HFF-Myc (cell line): ENCODE results near the gene VTI1A.

ENCODE experiments used
- DNase-seq: peaks from one replicate; pipeline ENCODE4 v3.0.0-alpha.2; 2011; ENCODE audit warnings: low read depth; ENCODE audit errors: extremely low read depth
- H3K4me3 ChIP-seq: replicated peaks from 2 replicates; pipeline ENCODE4 v1.5.1; 2011; ENCODE audit warnings: low read depth, mild to moderate bottlenecking, control low read depth, low read length
- CTCF ChIP-seq: IDR thresholded peaks from 2 replicates; pipeline ENCODE4 v1.5.1; 2012; ENCODE audit warnings: mild to moderate bottlenecking, low read depth, low read length, control low read depth; ENCODE audit errors: missing control alignments

Gene VTI1A

GRCh38 chr10:112738606-112739591 lies 291.9 kb downstream of the VTI1A start:
- H3K4me3 ChIP-seq: no peak overlapping the region
- DNase-seq: no peak
- no peak for TF ChIP-seq CTCF

GRCh38 chr10:112739592-112740353 lies 292.8 kb downstream of the VTI1A start:
- H3K4me3 ChIP-seq: no peak overlapping the region
- DNase-seq: no peak
- TF ChIP-seq CTCF: no peak

- H3K4me3 ChIP-seq: no peak overlapping the region
- DNase-seq: no peak
- TF ChIP-seq CTCF: no peak
Observed at GRCh38 chr10:112741830-112742402, 294.9 kb downstream of the VTI1A start.

- DNase-seq: no peak
- H3K4me3 ChIP-seq: no peak overlapping the region
- TF ChIP-seq CTCF: no peak
Observed at GRCh38 chr10:112744181-112745096, 297.4 kb downstream of the VTI1A start.

GRCh38 chr10:112746329-112746728 lies 299.3 kb downstream of the VTI1A start:
- TF ChIP-seq CTCF: no peak
- H3K4me3 ChIP-seq: no peak overlapping the region
- no peak for DNase-seq

- no peak for DNase-seq
- H3K4me3 ChIP-seq: no peak overlapping the region
- TF ChIP-seq CTCF: no peak
Observed at GRCh38 chr10:112750427-112751167, 303.6 kb downstream of the VTI1A start.
